Measurements from ENCODE around the gene MYO3B.

DNA sequence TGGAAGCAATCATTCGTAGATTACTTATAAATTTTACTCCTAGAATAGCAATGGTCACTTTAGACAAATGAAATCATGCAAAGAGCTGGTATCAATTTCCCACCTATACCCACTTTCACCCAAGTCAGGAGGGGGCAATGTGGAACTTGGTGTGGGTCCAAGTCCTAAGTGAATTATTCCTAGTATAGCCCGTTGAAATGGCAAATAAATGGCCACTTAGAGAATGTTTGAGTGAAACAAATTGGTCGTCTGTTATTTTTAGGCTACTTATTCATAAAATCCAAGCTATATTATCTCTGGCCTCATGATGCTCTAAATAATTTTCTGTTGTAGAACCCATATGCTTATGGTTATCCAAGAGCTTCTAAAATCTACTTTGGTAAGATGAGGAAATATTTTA is 98.1 kb downstream of the MYO3B start:
- TF ChIP-seq, protein P1, sequence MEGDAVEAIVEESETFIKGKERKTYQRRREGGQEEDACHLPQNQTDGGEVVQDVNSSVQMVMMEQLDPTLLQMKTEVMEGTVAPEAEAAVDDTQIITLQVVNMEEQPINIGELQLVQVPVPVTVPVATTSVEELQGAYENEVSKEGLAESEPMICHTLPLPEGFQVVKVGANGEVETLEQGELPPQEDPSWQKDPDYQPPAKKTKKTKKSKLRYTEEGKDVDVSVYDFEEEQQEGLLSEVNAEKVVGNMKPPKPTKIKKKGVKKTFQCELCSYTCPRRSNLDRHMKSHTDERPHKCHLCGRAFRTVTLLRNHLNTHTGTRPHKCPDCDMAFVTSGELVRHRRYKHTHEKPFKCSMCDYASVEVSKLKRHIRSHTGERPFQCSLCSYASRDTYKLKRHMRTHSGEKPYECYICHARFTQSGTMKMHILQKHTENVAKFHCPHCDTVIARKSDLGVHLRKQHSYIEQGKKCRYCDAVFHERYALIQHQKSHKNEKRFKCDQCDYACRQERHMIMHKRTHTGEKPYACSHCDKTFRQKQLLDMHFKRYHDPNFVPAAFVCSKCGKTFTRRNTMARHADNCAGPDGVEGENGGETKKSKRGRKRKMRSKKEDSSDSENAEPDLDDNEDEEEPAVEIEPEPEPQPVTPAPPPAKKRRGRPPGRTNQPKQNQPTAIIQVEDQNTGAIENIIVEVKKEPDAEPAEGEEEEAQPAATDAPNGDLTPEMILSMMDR (optimal IDR thresholded peaks at IDR 0.05 in 1 of 3, IDR thresholded peaks at IDR 0.05 in 1 of 3, conservative IDR thresholded peaks at IDR 0.05 in 1 of 3; ENCODE audit: extremely low read depth in 1 of 3, insufficient read depth in 2 of 3, low read length in 3 of 3) = no peak
- no peak for TF ChIP-seq EZH2 (IDR thresholded peaks at IDR 0.05; ENCODE audit: low read length)
